GM12878 (cell line): ENCODE data around the gene UQCR10. TPM values are rescaled to one million over a fixed set of nuclear protein-coding genes. Genes with fewer than 3 reads are reported as not detected.

Source experiments
- BCLAF1 ChIP-seq: fragments of 450-650 bp; IDR thresholded peaks from 2 replicates; pipeline ENCODE4 v1.6.1; 2017; ENCODE audit warnings: antibody characterized with exemption, mild to moderate bottlenecking, moderate library complexity
- BHLHE40 ChIP-seq, 2 experiments: fragments of 450-650 bp in 1 of 2; IDR thresholded peaks; 2 replicates each; pipeline ENCODE4 v1.6.1; 2011 to 2017; ENCODE audit warnings: low read depth in 2 of 2, borderline replicate concordance in 1 of 2, improper control_type of control experiment in 1 of 2, low read length in 1 of 2, mild to moderate bottlenecking in 1 of 2
- E2F4 ChIP-seq: IDR thresholded peaks from 2 replicates; pipeline ENCODE4 v1.6.1; 2012; ENCODE audit warnings: low read depth, low read length, improper control_type of control experiment
- HCFC1 ChIP-seq: fragments of 150-350 bp; IDR thresholded peaks from 2 replicates; pipeline ENCODE4 v1.6.1; 2014; ENCODE audit warnings: low read length
- IRF4 ChIP-seq: IDR thresholded peaks from 2 replicates; pipeline ENCODE4 v1.6.1; 2011; ENCODE audit warnings: low read depth, low read length
- KLF5 ChIP-seq: fragments of 450-650 bp; IDR thresholded peaks from 2 replicates; pipeline ENCODE4 v1.6.1; 2014; ENCODE audit warnings: mild to moderate bottlenecking; ENCODE audit not compliant: partially characterized antibody
- MYB ChIP-seq: fragments of 150-350 bp; IDR thresholded peaks from 2 replicates; pipeline ENCODE4 v1.6.1; 2014; ENCODE audit warnings: mild to moderate bottlenecking, low read depth, low read length, borderline replicate concordance
- NBN ChIP-seq: fragments of 450-650 bp; IDR thresholded peaks from 2 replicates; pipeline ENCODE4 v1.6.1; 2016
- NFYB ChIP-seq: IDR thresholded peaks from 2 replicates; pipeline ENCODE4 v1.6.1; 2011; ENCODE audit warnings: low read depth, mild to moderate bottlenecking, low read length, improper control_type of control experiment, moderate library complexity; ENCODE audit not compliant: insufficient read depth
- NR2C2 ChIP-seq: IDR thresholded peaks from 2 replicates; pipeline ENCODE4 v1.6.1; 2011; ENCODE audit warnings: borderline replicate concordance, low read depth; ENCODE audit not compliant: control insufficient read depth, insufficient read length
- NRF1 ChIP-seq: conservative IDR thresholded peaks from 2 replicates; pipeline ENCODE4 v1.6.1; 2011; ENCODE audit warnings: mild to moderate bottlenecking, low read depth, low read length, improper control_type of control experiment
- PBX3 ChIP-seq: IDR thresholded peaks from 2 replicates; pipeline ENCODE4 v1.6.1; 2011; ENCODE audit warnings: mild to moderate bottlenecking, low read depth, low read length, moderate library complexity; ENCODE audit not compliant: insufficient replicate concordance
- PKNOX1 ChIP-seq: fragments of 450-650 bp; IDR thresholded peaks from 2 replicates; pipeline ENCODE4 v1.6.1; 2016; ENCODE audit warnings: mild to moderate bottlenecking
- POLR2A ChIP-seq: IDR thresholded peaks from 2 replicates; pipeline ENCODE4 v1.6.1; 2011; ENCODE audit warnings: low read depth, mild to moderate bottlenecking, low read length
- POLR2AphosphoS5 ChIP-seq: IDR thresholded peaks from 2 replicates; pipeline ENCODE4 v1.6.1; 2011; ENCODE audit warnings: mild to moderate bottlenecking, low read length, inconsistent platforms
- PRDM15 ChIP-seq: fragments of 450-650 bp; formaldehyde crosslinking; IDR thresholded peaks from 2 replicates; pipeline ENCODE4 v1.4.0; 2020; ENCODE audit warnings: mild to moderate bottlenecking, moderate library complexity
- RBBP5 ChIP-seq: fragments of 200-600 bp; sonication (generic); conservative IDR thresholded peaks from 2 replicates; pipeline ENCODE4 v1.6.1; 2016
- RCOR1 ChIP-seq: conservative IDR thresholded peaks from 2 replicates; pipeline ENCODE4 v1.6.1; 2012; ENCODE audit warnings: low read depth, low read length, improper control_type of control experiment
- SMAD1 ChIP-seq: fragments of 450-650 bp; IDR thresholded peaks from 2 replicates; pipeline ENCODE4 v1.6.1; 2018; ENCODE audit warnings: mild to moderate bottlenecking, low read depth; ENCODE audit not compliant: partially characterized antibody
- TBL1XR1 ChIP-seq: IDR thresholded peaks from 2 replicates; pipeline ENCODE4 v1.6.1; 2012; ENCODE audit warnings: low read depth, low read length, improper control_type of control experiment
- TCF12 ChIP-seq: IDR thresholded peaks from 2 replicates; pipeline ENCODE4 v1.6.1; 2011; ENCODE audit warnings: low read depth, mild to moderate bottlenecking, low read length
- YBX1 ChIP-seq: fragments of 450-650 bp; IDR thresholded peaks from 2 replicates; pipeline ENCODE4 v1.6.1; 2016; ENCODE audit warnings: antibody characterized with exemption
- polyA plus RNA-seq, 11 experiments: library from polyadenylated mRNA; depleted of rRNA in 4 of 11; unstranded in 6 of 11; stranded (reverse) in 5 of 11; fragments of >200 nt; fragmentation: Nextera tagmentation in 4 of 11; fragmentation: Illumina TruSeq in 1 of 11; extraction: Ambion mirVana in 4 of 11; extraction: Trizol in 1 of 11; gene quantifications; 1 replicate in 1 of 11; 2 replicates in 10 of 11; pipeline versions ENCODE4 v1.2.1 to v1.2.3, GENCODE V29; 2011 to 2016; ENCODE audit warnings: inconsistent platforms in 2 of 11, missing spikeins in 2 of 11, low read depth in 1 of 11
- total RNA-seq, 4 experiments: library from RNA; depleted of rRNA in 3 of 4; stranded (reverse); fragments of >200 nt in 3 of 4; fragmentation: Illumina TruSeq in 1 of 4; extraction: Trizol in 1 of 4; gene quantifications; 2 replicates each; pipeline versions ENCODE4 v1.2.1 to v1.2.3, GENCODE V29; 2013 to 2021

UQCR10 gene
- total and polyA plus RNA-seq, 10 of the 15 experiments (the other 5 are each of a cell fraction or from before 2014, with no cell fraction given), result 144 to 1,021 (median 214) TPM

- TF ChIP-seq IRF4, result no peak
- TF ChIP-seq POLR2AphosphoS5, result 0 out of 2 replicates have a peak, but pooled peaks have one; percentile 75
- no peak for TF ChIP-seq RCOR1
- TF ChIP-seq NR2C2, result no peak
- TF ChIP-seq MYB, result no peak
- TF ChIP-seq TCF12, result 0 out of 2 replicates have a peak, but pooled peaks have one; percentile 6
- no peak for TF ChIP-seq KLF5
- peak; percentile 22; the same call in 1 of the 2 replicates for TF ChIP-seq TBL1XR1
- peak; percentile 75 for TF ChIP-seq POLR2A
- TF ChIP-seq NRF1, result no peak
- TF ChIP-seq HCFC1, result peak; percentile 94
- peak; percentile 51 for TF ChIP-seq NBN
- TF ChIP-seq PBX3, result no peak
- no peak for TF ChIP-seq PKNOX1
- TF ChIP-seq BCLAF1, result no peak
- no peak for TF ChIP-seq RBBP5
- no peak for TF ChIP-seq SMAD1
- TF ChIP-seq BHLHE40 (IDR thresholded peaks at IDR 0.05; ENCODE audit: borderline replicate concordance in 1 of 2, low read depth in 2 of 2, low read length in 1 of 2), result 0 out of 4 replicates have a peak, but pooled peaks have one; percentile 5 to 12
- TF ChIP-seq YBX1, result no peak
- TF ChIP-seq PRDM15 (CRISPR knock-in tag), result no peak
- TF ChIP-seq E2F4, result 0 out of 2 replicates have a peak, but pooled peaks have one; percentile 15
- 0 out of 2 replicates have a peak, but pooled peaks have one; percentile 25 for TF ChIP-seq NFYB
Observed at GRCh38 chr22:29766632-29767170, 468 bp upstream of the UQCR10 start, which contains the start of gene ZMAT5 (continued).
